ENCODE results near the gene NTN5.

DNA sequence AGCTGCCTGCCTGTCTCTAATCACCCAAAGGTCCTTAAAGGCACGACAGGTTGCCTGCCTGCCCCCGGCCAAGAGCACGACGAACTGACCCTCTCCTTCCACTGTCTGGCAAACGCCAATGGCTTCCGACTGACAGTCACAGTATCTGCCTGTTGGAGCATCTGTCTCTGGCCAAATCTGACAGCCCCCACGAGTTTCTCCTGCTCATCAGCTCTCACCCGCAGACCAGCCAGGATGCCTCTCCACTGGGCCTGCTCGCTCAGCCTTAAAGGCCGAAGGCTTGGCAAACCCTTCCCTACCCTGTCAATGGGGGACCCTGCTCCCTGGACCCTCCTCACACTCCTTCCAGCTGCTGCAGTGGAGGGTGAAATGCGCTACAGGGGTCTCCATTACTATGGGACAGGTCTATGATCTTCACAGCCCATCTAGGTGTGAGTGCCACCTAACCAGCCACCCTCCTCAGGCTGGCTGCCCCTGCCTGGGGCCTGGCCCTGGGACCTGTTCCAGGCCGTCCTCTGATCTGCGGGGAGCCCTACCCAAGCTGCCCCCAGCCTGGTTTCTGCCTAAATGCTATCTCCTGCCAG lies 58.9 kb downstream of the NTN5 start:
- TF ChIP-seq, protein P1, sequence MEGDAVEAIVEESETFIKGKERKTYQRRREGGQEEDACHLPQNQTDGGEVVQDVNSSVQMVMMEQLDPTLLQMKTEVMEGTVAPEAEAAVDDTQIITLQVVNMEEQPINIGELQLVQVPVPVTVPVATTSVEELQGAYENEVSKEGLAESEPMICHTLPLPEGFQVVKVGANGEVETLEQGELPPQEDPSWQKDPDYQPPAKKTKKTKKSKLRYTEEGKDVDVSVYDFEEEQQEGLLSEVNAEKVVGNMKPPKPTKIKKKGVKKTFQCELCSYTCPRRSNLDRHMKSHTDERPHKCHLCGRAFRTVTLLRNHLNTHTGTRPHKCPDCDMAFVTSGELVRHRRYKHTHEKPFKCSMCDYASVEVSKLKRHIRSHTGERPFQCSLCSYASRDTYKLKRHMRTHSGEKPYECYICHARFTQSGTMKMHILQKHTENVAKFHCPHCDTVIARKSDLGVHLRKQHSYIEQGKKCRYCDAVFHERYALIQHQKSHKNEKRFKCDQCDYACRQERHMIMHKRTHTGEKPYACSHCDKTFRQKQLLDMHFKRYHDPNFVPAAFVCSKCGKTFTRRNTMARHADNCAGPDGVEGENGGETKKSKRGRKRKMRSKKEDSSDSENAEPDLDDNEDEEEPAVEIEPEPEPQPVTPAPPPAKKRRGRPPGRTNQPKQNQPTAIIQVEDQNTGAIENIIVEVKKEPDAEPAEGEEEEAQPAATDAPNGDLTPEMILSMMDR (IDR thresholded peaks at IDR 0.05): no peak
- TF ChIP-seq POLR2AphosphoS5 (IDR thresholded peaks at IDR 0.05) (no peak), POLR2A (IDR thresholded peaks at IDR 0.05) (no peak), EP300 (IDR thresholded peaks at IDR 0.05) (no peak)

All from suprapubic skin (tissue), 4 donors.